ENCODE data around the gene FOXE3. TPM values are rescaled to one million over a fixed set of nuclear protein-coding genes. Genes with fewer than 3 reads are reported as not detected.
A peak's percentile ranks its signal among the peaks of the same experiment; 100 is the strongest.

FOXE3 gene
- total RNA-seq, 2 donors from 2014 or later, result not detected

- no peak overlapping the region for H3K27ac Mint-ChIP-seq
- H3K9me3 Mint-ChIP-seq, result no peaks in the 10 kb centered on the region
- H3K4me1 Mint-ChIP-seq, result peaks cover 7% of the 10 kb centered on the region
- peak; percentile 39 for ATAC-seq (replicated peaks)
- peak overlapping the region; percentile 44 for H3K4me3 Mint-ChIP-seq
- peaks cover 10% of the 10 kb centered on the region for H3K36me3 Mint-ChIP-seq (ENCODE audit: low read depth)
- peaks cover 32% of the 10 kb centered on the region for H3K27me3 Mint-ChIP-seq
Observed at GRCh38 chr1:47416319-47417169, 459 bp downstream of the FOXE3 start.

GRCh38 chr1:47417170-47418044 is 1.3 kb downstream of the FOXE3 start:
- ATAC-seq (replicated peaks), result no peak
- Mint-ChIP-seq H3K4me1 (peaks cover 7% of the 10 kb centered on the region), H3K27ac (no peak overlapping the region), H3K4me3 (peak overlapping the region; percentile 55), H3K27me3 (peaks cover 32% of the 10 kb centered on the region), H3K9me3 (no peaks in the 10 kb centered on the region), H3K36me3 (ENCODE audit: low read depth) (peaks cover 10% of the 10 kb centered on the region)

GRCh38 chr1:47418122-47418521 is 2.0 kb downstream of the FOXE3 start:
- peak overlapping the region; percentile 55 for H3K4me3 Mint-ChIP-seq
- H3K27me3 Mint-ChIP-seq, result peaks cover 32% of the 10 kb centered on the region

GRCh38 chr1:47418681-47419325 is 2.7 kb downstream of the FOXE3 start:
- Mint-ChIP-seq H3K36me3 (ENCODE audit: low read depth) (peaks cover 10% of the 10 kb centered on the region), H3K4me1 (peaks cover 7% of the 10 kb centered on the region), H3K27me3 (peaks cover 32% of the 10 kb centered on the region)

More at GRCh38 chr1:47418122-47418521, 2.0 kb downstream of the FOXE3 start:
- no peak for ATAC-seq (replicated peaks)
- no peak overlapping the region for H3K27ac Mint-ChIP-seq
- H3K36me3 Mint-ChIP-seq (ENCODE audit: low read depth), result peaks cover 10% of the 10 kb centered on the region
- no peaks in the 10 kb centered on the region for H3K9me3 Mint-ChIP-seq
- peaks cover 7% of the 10 kb centered on the region for H3K4me1 Mint-ChIP-seq

GRCh38 chr1:47420547-47420946 is 4.5 kb downstream of the FOXE3 start:
- ATAC-seq (replicated peaks), result no peak
- Mint-ChIP-seq H3K4me1 (peaks cover 7% of the 10 kb centered on the region), H3K27me3 (peaks cover 20% of the 10 kb centered on the region), H3K36me3 (ENCODE audit: low read depth) (peaks cover 10% of the 10 kb centered on the region), H3K4me3 (no peak overlapping the region), H3K27ac (no peak overlapping the region), H3K9me3 (no peaks in the 10 kb centered on the region)

More at GRCh38 chr1:47418681-47419325, 2.7 kb downstream of the FOXE3 start:
- Mint-ChIP-seq H3K27ac (no peak overlapping the region), H3K4me3 (no peak overlapping the region), H3K9me3 (no peaks in the 10 kb centered on the region)
- no peak for ATAC-seq (replicated peaks)

- H3K27me3 Mint-ChIP-seq, result no peaks in the 10 kb centered on the region
- H3K4me3 Mint-ChIP-seq, result no peak overlapping the region
- H3K4me1 Mint-ChIP-seq, result no peaks in the 10 kb centered on the region
- H3K36me3 Mint-ChIP-seq (ENCODE audit: low read depth), result no peaks in the 10 kb centered on the region
- no peak overlapping the region for H3K27ac Mint-ChIP-seq
- H3K9me3 Mint-ChIP-seq, result no peaks in the 10 kb centered on the region
- no peak for ATAC-seq (replicated peaks)
Observed at GRCh38 chr1:47423872-47424271, 7.8 kb downstream of the FOXE3 start.

GRCh38 chr1:47424336-47424982 is 8.4 kb downstream of the FOXE3 start:
- Mint-ChIP-seq H3K9me3 (no peaks in the 10 kb centered on the region), H3K4me1 (no peaks in the 10 kb centered on the region), H3K27ac (no peak overlapping the region), H3K27me3 (no peaks in the 10 kb centered on the region), H3K36me3 (ENCODE audit: low read depth) (no peaks in the 10 kb centered on the region), H3K4me3 (no peak overlapping the region)
- peak; percentile 24 for ATAC-seq (replicated peaks)

GRCh38 chr1:47431534-47431933 is 15.4 kb downstream of the FOXE3 start:
- H3K9me3 Mint-ChIP-seq, result no peaks in the 10 kb centered on the region
- no peak for ATAC-seq (replicated peaks)
- no peak overlapping the region for H3K4me3 Mint-ChIP-seq
- peaks cover 23% of the 10 kb centered on the region for H3K36me3 Mint-ChIP-seq (ENCODE audit: low read depth)
- peaks cover 9% of the 10 kb centered on the region for H3K4me1 Mint-ChIP-seq
- H3K27me3 Mint-ChIP-seq, result no peaks in the 10 kb centered on the region
- no peak overlapping the region for H3K27ac Mint-ChIP-seq

- H3K36me3 Mint-ChIP-seq (ENCODE audit: low read depth), result peaks cover 25% of the 10 kb centered on the region
- H3K27ac Mint-ChIP-seq, result peak overlapping the region; percentile 9
- H3K27me3 Mint-ChIP-seq, result no peaks in the 10 kb centered on the region
- ATAC-seq (replicated peaks), result peak; percentile 34
- no peaks in the 10 kb centered on the region for H3K9me3 Mint-ChIP-seq
- H3K4me1 Mint-ChIP-seq, result peaks cover 9% of the 10 kb centered on the region
- H3K4me3 Mint-ChIP-seq, result peak overlapping the region; percentile 48
Observed at GRCh38 chr1:47432071-47433036, 16.3 kb downstream of the FOXE3 start.

GRCh38 chr1:47433037-47433421 is 16.9 kb downstream of the FOXE3 start:
- no peak overlapping the region for H3K27ac Mint-ChIP-seq
- ATAC-seq (replicated peaks), result no peak
- no peaks in the 10 kb centered on the region for H3K27me3 Mint-ChIP-seq
- H3K4me1 Mint-ChIP-seq, result peaks cover 9% of the 10 kb centered on the region
- H3K9me3 Mint-ChIP-seq, result no peaks in the 10 kb centered on the region
- H3K4me3 Mint-ChIP-seq, result peak overlapping the region; percentile 48
- H3K36me3 Mint-ChIP-seq (ENCODE audit: low read depth), result peaks cover 25% of the 10 kb centered on the region

GRCh38 chr1:47433477-47434050 is 17.5 kb downstream of the FOXE3 start:
- H3K36me3 Mint-ChIP-seq (ENCODE audit: low read depth), result peaks cover 25% of the 10 kb centered on the region
- no peaks in the 10 kb centered on the region for H3K27me3 Mint-ChIP-seq
- no peaks in the 10 kb centered on the region for H3K9me3 Mint-ChIP-seq
- H3K4me3 Mint-ChIP-seq, result peak overlapping the region; percentile 48
- H3K4me1 Mint-ChIP-seq, result peaks cover 9% of the 10 kb centered on the region
- H3K27ac Mint-ChIP-seq, result no peak overlapping the region
- no peak for ATAC-seq (replicated peaks)

- H3K9me3 Mint-ChIP-seq, result no peaks in the 10 kb centered on the region
Observed at GRCh38 chr1:47434051-47434842, 18.2 kb downstream of the FOXE3 start.

More at GRCh38 chr1:47434051-47434842, 18.2 kb downstream of the FOXE3 start:
- Mint-ChIP-seq H3K27ac (no peak overlapping the region), H3K36me3 (ENCODE audit: low read depth) (peaks cover 25% of the 10 kb centered on the region), H3K4me1 (peaks cover 9% of the 10 kb centered on the region), H3K4me3 (peak overlapping the region; percentile 25), H3K27me3 (no peaks in the 10 kb centered on the region)
- no peak for ATAC-seq (replicated peaks)

All from activated T-helper 17 cell treated with anti-CD3 and anti-CD28 coated beads, Interleukin-2, amount 50 U/mL, for 72 hours (primary cell).